IgD-negative memory B cell (primary cell): Measurements from ENCODE around the gene AQP4. TPM values are rescaled to one million over a fixed set of nuclear protein-coding genes. Genes with fewer than 3 reads are reported as not detected.

ENCODE experiments used
- H3K27ac Mint-ChIP-seq, 3 donors: one replicate each; pipeline ENCODE4 v1.8.0; 2020 to 2022; ENCODE audit warnings: mild to moderate bottlenecking in 3 of 3, mixed read lengths in 3 of 3, moderate library complexity in 1 of 3
- H3K27me3 Mint-ChIP-seq: one replicate; pipeline ENCODE4 v1.8.0; 2021; ENCODE audit warnings: mixed read lengths
- H3K36me3 Mint-ChIP-seq: one replicate; pipeline ENCODE4 v1.8.0; 2020; ENCODE audit warnings: mild to moderate bottlenecking, mixed read lengths
- H3K4me1 Mint-ChIP-seq, 3 donors: one replicate each; pipeline ENCODE4 v1.8.0; 2020 to 2022; ENCODE audit warnings: mixed read lengths in 3 of 3, mild to moderate bottlenecking in 1 of 3
- H3K4me3 Mint-ChIP-seq, 4 donors: one replicate each; pipeline ENCODE4 v1.8.0; 2020 to 2022; ENCODE audit warnings: mild to moderate bottlenecking in 4 of 4, mixed read lengths in 4 of 4, moderate library complexity in 3 of 4
- H3K9me3 Mint-ChIP-seq, 3 donors: one replicate each; pipeline ENCODE4 v1.8.0; 2020 to 2021; ENCODE audit warnings: mixed read lengths in 3 of 3, mild to moderate bottlenecking in 1 of 3
- polyA plus RNA-seq: library from polyadenylated mRNA; unstranded; fragments of 300-500 nt; fragmentation: Illumina TruSeq; gene quantifications from one replicate; pipeline ENCODE4 v1.2.3, GENCODE V29; 2021

Gene AQP4
- polyA plus RNA-seq, 1 donor from 2014 or later, result not detected

GRCh38 chr18:26812462-26812861 lies 53.0 kb downstream of the AQP4 start:
- Mint-ChIP-seq H3K9me3 (peaks cover 5 to 9% (median 5%) of the 10 kb centered on the region in 3 donors), H3K27me3 (peaks cover 2% of the 10 kb centered on the region), H3K36me3 (no peaks in the 10 kb centered on the region), H3K27ac (no peak overlapping the region), H3K4me1 (no peaks in the 10 kb centered on the region), H3K4me3 (no peak overlapping the region)

DNA sequence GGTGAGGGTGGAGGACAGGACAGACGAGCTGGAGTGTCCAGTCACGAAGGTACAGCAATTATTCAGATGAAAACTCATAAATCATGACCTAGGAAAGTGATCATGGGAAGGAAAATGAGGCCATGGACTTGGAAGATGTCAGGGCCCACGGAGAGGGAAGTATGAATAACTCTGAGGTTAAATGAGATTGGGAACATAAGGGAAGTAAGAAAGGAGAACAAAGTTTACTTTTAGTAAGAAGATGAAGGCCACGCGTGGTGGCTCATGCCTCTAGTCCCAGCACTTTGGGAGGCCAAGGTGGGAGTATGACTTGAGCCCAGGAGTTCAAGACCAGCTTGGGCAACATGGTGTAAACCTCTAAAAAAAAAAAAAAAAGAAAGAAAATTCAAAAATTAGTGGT lies 56.2 kb downstream of the AQP4 start:
- H3K4me3 Mint-ChIP-seq, result no peak overlapping the region
- H3K36me3 Mint-ChIP-seq, result no peaks in the 10 kb centered on the region
- no peaks in the 10 kb centered on the region for H3K4me1 Mint-ChIP-seq
- peaks cover 2% of the 10 kb centered on the region for H3K27me3 Mint-ChIP-seq
- H3K9me3 Mint-ChIP-seq, result peaks cover 0 to 2% (median 2%) of the 10 kb centered on the region in 3 donors
- no peak overlapping the region for H3K27ac Mint-ChIP-seq

GRCh38 chr18:26806224-26806623 lies 59.3 kb downstream of the AQP4 start:
- H3K27ac Mint-ChIP-seq, result peak overlapping the region in 1 of 3 donors; percentile 14
- H3K4me3 Mint-ChIP-seq, result no peak overlapping the region
- no peaks in the 10 kb centered on the region for H3K4me1 Mint-ChIP-seq
- H3K36me3 Mint-ChIP-seq, result no peaks in the 10 kb centered on the region
- H3K9me3 Mint-ChIP-seq, result no peaks in the 10 kb centered on the region
- H3K27me3 Mint-ChIP-seq, result peaks cover 4% of the 10 kb centered on the region

GRCh38 chr18:26804519-26804918 lies 61.0 kb downstream of the AQP4 start:
- H3K4me1 Mint-ChIP-seq, result no peaks in the 10 kb centered on the region
- H3K4me3 Mint-ChIP-seq, result no peak overlapping the region
- H3K27me3 Mint-ChIP-seq, result peaks cover 1% of the 10 kb centered on the region
- H3K27ac Mint-ChIP-seq, result no peak overlapping the region
- no peaks in the 10 kb centered on the region for H3K9me3 Mint-ChIP-seq
- H3K36me3 Mint-ChIP-seq, result no peaks in the 10 kb centered on the region

DNA sequence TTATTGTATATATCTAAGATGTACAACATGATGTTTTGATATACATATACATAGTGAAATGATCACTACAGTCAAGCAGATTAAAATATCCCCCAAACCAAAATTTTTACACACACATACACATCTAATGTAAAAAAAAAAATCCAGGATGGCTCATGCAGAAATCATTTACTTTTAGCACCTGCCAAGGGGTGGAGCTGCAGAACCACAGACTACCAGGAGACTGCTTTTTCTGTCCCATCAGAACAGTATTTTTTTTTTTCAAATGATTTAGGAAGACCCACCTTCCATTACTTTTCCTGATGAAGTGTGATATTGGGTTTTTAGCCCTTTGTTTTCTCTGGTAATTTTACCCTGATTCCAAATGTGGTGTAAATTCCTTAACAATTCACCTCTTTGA lies 61.9 kb downstream of the AQP4 start:
- H3K27ac Mint-ChIP-seq, result no peak overlapping the region
- no peaks in the 10 kb centered on the region for H3K9me3 Mint-ChIP-seq

DNA sequence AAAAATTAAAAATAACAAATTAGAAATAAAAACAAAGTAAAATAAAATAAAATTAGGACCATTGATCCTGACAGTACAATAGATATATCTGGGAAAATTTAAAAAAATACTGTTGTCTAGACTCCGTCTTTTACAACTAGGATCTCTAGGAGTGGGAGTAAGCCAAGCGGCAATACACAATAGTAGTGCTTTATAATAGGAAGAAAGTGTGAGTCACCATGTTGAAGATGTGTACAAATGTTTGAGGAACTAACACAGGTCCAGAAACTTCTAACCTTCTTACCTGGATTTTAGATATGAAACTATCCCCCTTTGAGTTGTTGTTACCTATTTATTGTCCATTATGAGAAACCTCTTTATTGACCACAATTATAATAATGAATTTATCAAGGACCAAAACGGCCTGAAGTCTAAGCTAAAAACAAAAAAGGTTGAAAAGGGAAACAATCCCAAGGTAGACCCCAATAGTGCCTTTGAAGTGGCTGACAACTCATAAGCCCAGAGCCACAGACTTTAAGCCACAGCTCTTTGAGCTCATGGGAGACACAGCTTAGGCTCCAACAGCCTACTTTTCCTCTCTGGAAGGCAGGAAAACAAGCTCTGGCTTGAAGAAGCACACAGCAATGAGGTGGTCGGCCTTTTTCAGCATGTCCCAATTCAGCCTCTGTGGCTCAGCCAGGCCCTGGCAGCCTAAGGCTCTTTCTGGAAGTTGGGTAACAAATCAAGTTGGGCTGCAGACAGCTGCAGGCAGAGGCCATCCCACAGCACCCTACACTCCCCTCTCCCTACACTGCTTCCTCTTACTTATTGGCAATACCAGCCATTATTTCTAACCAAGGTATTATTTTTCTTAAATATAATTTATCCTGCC lies 62.9 kb downstream of the AQP4 start:
- H3K4me3 Mint-ChIP-seq, result no peak overlapping the region
- H3K27me3 Mint-ChIP-seq, result peaks cover 1% of the 10 kb centered on the region
- H3K4me1 Mint-ChIP-seq, result no peaks in the 10 kb centered on the region
- no peak overlapping the region for H3K27ac Mint-ChIP-seq
- H3K36me3 Mint-ChIP-seq, result peaks cover 4% of the 10 kb centered on the region
- no peaks in the 10 kb centered on the region for H3K9me3 Mint-ChIP-seq

More for the DNA sequence above, 61.9 kb downstream of the AQP4 start:
- peaks cover 1% of the 10 kb centered on the region for H3K27me3 Mint-ChIP-seq
- H3K36me3 Mint-ChIP-seq, result peaks cover 4% of the 10 kb centered on the region
- no peaks in the 10 kb centered on the region for H3K4me1 Mint-ChIP-seq
- no peak overlapping the region for H3K4me3 Mint-ChIP-seq
